ENCODE results near the gene FTO.

FTO gene

DNA sequence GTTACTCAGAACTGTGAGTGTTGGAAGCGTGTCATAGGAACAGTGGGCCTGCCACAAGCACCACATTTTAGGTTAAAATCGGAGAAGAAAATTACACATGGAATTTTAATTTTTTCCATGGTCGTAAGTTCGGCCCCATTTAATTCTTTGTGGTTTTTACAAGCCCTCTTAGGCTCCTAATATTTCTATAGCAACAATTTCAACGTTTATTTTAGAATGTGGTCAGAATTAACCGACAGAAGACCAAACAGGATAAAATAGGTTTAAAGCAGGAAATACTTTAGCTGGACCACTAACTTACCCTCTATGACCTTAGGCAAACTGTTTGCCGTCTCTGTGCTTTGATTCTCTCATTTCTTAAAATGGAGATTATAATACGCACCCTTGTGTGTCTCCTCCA is 69.9 kb downstream of the FTO start:
- no peak overlapping the region for H3K27ac ChIP-seq
- TF ChIP-seq, protein P1, sequence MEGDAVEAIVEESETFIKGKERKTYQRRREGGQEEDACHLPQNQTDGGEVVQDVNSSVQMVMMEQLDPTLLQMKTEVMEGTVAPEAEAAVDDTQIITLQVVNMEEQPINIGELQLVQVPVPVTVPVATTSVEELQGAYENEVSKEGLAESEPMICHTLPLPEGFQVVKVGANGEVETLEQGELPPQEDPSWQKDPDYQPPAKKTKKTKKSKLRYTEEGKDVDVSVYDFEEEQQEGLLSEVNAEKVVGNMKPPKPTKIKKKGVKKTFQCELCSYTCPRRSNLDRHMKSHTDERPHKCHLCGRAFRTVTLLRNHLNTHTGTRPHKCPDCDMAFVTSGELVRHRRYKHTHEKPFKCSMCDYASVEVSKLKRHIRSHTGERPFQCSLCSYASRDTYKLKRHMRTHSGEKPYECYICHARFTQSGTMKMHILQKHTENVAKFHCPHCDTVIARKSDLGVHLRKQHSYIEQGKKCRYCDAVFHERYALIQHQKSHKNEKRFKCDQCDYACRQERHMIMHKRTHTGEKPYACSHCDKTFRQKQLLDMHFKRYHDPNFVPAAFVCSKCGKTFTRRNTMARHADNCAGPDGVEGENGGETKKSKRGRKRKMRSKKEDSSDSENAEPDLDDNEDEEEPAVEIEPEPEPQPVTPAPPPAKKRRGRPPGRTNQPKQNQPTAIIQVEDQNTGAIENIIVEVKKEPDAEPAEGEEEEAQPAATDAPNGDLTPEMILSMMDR (conservative IDR thresholded peaks at IDR 0.05), result no peak
- no peak for TF ChIP-seq ZFX (IDR thresholded peaks at IDR 0.05)

DNA sequence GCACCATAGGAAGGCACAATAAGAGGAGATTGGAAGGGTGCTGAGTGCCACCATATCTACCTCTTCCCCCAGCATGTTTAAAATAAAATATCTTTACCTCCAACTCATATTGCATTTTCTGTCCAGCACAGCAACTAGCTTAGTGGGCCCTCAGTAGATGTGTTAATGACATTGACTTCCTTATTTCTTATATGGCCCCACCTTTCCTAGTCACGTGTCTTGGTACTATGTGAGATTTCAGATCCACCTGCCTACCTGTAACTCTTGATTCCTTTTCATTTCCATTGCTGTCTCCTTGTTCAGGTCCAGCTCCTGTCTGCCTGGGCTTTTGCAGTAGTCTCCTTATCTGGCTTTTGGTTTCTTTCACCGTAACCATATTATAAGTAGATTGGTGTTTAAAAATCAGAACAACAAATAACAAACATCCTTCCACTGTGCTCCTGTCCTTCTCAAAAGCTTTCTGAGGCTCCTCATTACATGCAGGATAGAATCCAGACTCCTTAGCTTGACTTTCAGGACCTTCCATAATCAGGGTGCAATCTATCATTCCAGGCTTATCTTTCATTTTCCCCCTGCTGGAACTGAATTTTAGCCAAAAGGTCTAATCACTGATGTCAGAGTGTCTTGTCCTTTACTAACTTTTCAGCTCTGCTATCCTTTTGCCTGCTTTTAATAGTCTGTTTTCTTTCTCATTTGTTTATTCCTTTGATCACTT is 71.3 kb downstream of the FTO start:
- H3K27ac ChIP-seq, result peak overlapping the region; percentile 53; the same call in 1 of the 2 replicates
- TF ChIP-seq, protein P1 (conservative IDR thresholded peaks at IDR 0.05), result no peak
- TF ChIP-seq ZFX (IDR thresholded peaks at IDR 0.05), result no peak

DNA sequence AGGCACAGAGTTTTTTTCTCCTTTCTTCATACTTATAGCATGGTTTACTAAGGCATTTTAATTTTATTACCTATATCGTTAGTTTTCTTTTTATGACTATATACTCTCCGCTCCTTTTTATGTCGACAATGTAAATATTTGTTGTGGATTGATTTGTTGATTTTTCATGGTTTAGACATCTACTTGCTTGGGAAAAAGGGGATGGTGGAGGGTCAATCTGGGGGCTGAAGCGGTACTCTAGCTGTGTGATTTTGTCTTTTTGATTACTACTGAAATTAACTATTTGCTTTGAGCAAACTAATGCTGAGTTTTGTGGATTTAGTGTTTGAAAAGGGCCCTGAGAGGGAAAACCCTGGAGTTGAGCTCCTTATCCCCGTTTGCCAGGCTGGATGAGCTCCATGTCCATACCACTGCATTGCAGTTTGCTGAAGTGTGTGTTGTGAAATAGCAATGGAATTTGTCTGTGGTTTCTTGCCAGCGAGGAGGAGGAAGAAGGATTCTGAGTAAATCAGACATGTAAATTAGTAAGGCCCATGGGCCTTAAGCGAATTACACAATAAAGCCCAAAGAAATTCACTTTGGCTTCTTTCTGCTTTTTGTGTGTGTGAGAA is 72.0 kb downstream of the FTO start:
- no peak for TF ChIP-seq ZFX (IDR thresholded peaks at IDR 0.05)
- TF ChIP-seq, protein P1 (conservative IDR thresholded peaks at IDR 0.05), result no peak
- H3K27ac ChIP-seq, result peak overlapping the region; percentile 58; the same call in 1 of the 2 replicates

DNA sequence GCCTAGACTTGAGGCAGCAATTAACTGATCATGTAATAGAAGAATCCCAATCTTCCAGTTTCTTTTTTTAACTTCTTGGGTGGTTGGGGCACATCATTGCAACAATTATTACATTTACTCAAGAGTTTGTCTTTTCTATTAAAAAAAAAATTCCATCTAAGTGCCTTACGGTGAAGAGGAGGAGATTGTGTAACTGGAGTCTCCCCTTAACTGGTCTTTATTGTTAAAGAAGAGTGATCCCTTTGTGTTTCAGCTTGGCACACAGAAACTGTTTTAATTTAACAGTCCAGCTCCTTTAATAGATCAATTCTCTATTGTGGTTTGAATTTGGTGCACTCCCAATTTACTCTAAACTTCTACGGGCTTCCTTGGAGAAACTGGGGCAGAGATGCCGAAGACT is 75.2 kb downstream of the FTO start:
- H3K27ac ChIP-seq, result no peak overlapping the region

DNA sequence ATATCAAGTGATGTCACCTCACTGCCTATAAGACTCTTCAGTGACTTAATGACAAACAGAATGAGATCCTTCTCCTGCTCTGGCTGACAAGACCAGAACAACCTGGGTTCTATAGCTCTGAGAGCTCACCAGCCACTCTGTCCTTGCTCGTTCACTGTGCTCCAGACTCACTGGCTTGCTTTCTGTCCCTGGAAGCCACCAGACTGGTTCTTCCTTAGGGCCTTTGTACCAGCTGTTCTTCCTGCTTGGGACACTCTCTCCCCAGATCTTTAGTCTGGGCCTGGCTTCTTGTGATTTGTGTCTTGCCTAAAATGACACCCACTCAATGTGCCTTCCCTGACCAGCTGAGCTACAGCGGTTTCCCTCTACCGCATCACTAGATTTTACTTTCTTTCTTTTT is 76.1 kb downstream of the FTO start:
- peak overlapping the region; percentile 82 for H3K27ac ChIP-seq
- no peak for TF ChIP-seq ZFX (IDR thresholded peaks at IDR 0.05)
- TF ChIP-seq, protein P1 (conservative IDR thresholded peaks at IDR 0.05), result no peak

More for the DNA sequence above, 75.2 kb downstream of the FTO start:
- TF ChIP-seq, protein P1 (conservative IDR thresholded peaks at IDR 0.05), result no peak
- TF ChIP-seq ZFX (IDR thresholded peaks at IDR 0.05), result no peak

DNA sequence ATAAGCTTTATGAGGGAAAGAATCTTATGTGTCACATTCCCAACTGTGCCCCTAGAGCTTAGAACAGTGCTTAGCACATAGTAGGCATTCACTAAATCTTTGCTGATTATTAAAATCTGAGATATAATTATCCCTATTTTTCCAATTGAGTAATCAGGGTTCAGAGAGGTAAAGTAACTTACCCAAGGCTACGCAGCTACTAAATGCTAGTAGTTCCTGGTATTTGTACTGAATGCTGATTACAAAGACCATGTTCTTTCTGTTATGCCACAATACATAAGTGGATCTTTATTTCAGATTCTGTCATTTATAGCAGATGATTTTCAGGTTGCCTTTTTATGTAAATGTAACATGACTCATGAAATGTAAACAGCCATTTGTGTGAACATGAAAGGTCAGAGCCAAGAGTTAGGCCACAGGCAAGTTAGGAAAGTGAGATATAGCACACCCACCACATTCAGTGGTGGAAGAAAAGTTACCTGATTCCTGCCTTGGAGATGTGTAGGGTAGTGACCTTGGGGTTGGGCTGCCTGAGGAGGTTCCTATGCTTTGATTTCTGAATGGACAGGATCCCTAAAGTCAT is 77.2 kb downstream of the FTO start:
- H3K27ac ChIP-seq, result no peak overlapping the region; the same call in 1 of the 2 replicates

More for the DNA sequence above, 77.2 kb downstream of the FTO start:
- TF ChIP-seq ZFX (IDR thresholded peaks at IDR 0.05), result no peak
- TF ChIP-seq, protein P1 (conservative IDR thresholded peaks at IDR 0.05), result no peak
